Measurements from ENCODE around the gene SPRED3.

Gene SPRED3

DNA sequence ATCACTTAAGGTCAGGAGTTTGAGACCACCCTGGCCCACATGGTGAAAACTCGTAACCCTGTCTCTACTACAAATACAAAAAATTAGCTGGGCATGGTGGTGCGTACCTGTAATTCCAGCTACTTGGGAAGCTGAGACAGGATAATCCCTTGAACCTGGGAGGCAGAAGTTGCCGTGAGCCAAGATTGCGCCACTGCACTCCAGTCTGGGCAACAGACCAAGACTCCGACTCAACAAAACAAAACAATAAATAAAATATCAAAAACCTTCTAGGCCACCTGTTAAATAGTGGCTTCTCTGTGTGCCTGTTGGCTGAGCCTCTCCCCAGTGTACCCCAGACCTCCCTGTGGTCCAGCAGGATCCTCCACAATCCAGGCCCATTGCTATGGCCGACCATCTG is 17.4 kb upstream of the SPRED3 start:
- in situ Hi-C loops (cut with HindIII; ENCODE audit: low sequenced_read_pairs) = no loop called here

DNA sequence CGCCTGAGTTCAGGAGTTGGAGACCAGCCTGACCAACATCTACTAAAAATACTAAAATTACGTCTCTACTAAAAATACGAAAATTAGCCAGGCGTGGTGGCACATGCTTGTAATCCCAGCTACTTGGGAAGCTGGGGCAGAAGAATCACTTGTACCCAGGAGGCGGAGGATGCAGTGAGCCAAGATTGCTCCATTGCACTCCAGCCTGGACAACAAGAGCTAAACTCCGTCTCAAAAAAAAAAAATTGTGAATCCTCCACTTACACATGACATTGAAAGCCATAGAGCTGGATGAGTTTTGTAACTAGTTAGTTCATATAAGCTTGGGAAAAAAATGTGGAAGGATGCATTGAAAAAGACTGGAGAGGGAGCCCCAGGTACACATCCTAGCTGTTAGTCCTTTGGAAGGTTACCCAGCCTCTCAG is 14.6 kb upstream of the SPRED3 start:
- in situ Hi-C loops (cut with HindIII; ENCODE audit: low sequenced_read_pairs) = no loop called here

DNA sequence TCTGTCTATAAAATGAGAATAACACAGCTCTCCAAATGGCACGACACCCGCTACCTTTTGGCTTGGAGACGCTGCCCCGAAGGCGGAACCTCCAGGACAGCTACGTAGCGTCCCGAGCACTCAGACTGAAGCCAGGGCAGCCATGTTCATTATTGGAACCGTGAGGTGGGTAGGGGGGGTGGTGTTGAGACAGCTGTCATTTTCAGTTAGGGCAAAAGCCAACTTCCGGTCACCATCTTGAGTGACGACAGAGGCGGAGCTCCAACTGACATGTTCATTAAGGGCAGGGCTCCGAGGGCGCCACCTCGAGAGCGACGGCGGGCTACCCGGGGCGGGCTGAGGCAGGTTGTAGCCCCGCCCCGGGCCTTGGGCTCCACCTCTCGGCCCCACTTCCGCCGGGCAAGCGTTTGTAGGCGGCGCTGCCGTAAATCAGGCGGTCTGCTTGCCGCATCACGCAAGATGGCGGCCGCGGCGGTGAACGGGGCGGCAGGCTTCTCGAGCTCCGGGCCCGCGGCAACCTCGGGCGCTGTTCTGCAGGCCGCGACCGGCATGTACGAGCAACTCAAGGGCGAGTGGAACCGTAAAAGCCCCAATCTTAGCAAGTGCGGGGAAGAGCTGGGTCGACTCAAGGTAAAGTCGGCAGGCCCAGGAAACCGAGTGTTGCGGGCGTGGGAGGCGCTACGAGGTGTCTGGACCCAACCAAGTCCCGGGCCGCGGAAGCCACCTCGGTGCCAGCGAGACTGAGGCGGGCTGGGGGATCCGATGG is 14.0 kb upstream of the SPRED3 start, which contains the start of gene PSMD8:
Gene PSMD8 (plus strand): TSS at position 240 of the 766 bp plus-strand sequence. CDS start 31 bp downstream, at position 271.
- in situ Hi-C loops (cut with HindIII; ENCODE audit: low sequenced_read_pairs) = no loop called here

DNA sequence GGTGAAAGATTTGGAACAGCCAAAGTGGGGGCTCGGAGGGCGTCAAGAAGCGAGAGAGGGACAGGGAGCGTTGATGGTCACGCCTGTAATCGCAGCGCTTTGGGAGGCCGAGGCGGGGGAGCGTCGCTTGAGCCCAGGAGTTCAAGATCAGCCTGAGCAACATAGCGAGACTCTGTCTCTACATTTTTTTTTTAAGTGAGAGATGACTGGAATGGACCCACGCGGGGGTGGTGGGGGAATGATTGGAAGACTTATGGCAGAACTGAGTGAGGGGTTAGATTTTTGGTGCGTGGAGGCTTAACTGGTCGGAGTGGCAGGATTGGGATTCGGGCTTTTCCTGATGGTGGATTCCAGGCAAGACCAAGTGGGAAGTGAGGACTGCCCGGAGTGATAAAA is 13.4 kb upstream of the SPRED3 start:
- in situ Hi-C loops (cut with HindIII; ENCODE audit: low sequenced_read_pairs) = no loop called here

DNA sequence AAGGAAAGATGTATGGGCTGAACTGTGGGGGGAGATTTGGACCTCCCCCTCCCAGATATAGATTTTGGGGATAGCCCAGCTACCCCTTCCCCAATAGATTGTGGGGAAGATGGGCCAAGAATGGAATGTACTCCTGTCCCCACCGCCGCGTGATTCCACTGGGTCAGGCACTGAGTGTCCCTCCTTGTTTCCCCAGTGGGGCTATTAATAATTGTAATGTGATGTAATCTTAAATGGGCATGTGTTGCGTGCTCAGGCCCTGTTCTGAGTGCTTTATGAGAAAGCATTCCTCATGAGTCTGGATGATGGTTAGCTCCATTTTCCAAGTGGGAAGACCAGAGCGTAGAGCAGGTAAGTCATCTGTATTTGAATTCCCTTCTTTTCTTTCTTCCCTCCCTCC is 12.7 kb upstream of the SPRED3 start:
- in situ Hi-C loops (cut with HindIII; ENCODE audit: low sequenced_read_pairs) = no loop called here

DNA sequence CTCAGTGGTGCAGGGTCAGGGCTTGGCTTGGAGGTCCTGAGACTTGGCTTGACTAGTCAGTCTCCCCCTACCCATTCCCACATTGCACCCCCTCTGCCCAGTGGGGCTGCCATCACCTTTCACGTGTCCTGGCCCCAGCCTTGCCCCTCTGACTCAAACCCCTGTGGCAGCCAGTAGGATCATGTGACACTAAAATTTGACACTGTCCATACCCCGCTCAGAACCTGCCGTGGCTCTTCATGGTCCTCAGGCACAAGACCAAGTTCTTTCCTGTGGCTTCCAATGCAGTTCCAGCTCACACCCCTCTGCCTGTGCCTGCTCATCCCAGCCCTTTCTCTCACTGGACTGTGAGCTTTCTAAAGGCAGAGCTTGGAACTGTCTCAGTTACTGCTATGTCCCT is 11.9 kb upstream of the SPRED3 start:
- in situ Hi-C loops (cut with HindIII; ENCODE audit: low sequenced_read_pairs) = no loop called here

DNA sequence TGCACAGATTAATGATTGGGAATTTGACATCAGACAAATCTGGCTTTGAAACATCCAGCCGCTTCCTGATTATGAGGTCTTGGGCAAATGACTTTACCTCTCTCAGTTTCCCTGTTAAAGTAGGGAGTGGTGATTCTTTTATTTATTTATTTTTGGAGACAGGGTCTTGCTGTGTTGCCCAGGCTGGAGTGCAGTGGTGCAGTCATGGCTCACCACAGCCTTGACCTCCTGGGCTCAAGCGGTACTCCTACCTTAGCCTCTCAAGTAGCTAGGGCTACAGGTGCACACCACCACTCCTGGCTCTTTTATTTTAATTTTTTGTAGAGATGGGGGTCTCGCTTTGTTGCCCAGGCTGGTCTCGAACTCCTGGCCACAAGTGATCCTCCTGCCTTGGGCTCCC is 11.4 kb upstream of the SPRED3 start:
- in situ Hi-C loops (cut with HindIII; ENCODE audit: low sequenced_read_pairs) = no loop called here

DNA sequence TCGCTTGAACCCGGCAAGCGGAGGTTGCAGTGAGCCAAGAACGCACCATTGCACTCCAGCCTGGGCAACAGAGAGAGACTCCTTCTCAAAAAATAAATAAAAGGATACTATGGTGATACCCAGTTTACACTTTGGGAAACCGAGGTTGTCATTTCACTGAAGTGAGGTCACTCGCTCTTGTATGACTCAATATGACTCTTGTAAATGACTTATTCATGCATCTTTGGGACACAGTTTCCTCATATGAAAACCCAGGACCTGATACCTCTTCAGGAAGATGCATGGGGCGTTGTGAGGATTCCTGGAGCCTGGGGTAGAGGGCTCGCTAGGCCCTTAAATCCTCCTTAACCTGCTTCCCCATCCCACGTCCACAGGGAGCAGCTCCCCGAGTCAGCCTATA is 9.6 kb upstream of the SPRED3 start:
- in situ Hi-C loops (cut with HindIII; ENCODE audit: low sequenced_read_pairs) = no loop called here

DNA sequence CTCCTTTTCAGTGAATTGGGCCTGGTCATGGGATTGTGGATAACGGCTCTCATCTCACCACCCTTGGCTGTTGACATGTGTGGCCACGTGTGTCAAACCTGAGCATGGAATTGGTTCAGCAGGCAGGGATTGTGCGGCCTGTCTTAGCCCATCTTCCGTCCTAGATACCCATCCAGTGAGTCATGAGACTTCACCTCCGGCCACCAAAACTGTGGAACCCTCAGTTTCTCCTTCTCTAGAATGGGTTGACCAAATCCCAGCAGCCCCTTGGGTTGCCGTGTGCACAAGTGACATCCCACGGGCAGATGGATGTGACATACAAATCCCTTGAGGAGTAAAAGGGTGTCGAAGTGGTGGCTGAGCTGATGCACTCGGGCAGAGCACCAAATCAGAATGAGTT is 7.4 kb upstream of the SPRED3 start:
- in situ Hi-C loops (cut with HindIII; ENCODE audit: low sequenced_read_pairs) = no loop called here

DNA sequence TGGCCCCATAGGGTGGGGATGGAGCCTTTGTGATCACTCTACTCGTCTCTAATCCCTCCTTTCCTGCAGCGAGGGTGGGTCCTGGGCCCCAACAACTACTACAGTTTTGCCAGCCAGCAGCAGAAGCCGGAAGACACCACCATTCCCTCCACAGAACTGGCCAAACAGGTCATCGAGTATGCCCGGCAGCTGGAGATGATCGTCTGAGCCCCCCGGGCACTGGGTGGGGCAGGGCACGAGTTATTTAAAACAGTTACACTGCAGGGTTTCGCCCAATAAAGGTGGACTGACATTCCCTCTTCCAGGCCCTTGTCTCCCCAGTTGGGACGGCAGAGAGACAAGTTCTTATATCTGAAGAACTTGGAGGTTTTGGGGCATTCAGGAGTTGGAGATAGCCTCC is 5.3 kb upstream of the SPRED3 start:
- in situ Hi-C loops (cut with HindIII; ENCODE audit: low sequenced_read_pairs) = no loop called here

DNA sequence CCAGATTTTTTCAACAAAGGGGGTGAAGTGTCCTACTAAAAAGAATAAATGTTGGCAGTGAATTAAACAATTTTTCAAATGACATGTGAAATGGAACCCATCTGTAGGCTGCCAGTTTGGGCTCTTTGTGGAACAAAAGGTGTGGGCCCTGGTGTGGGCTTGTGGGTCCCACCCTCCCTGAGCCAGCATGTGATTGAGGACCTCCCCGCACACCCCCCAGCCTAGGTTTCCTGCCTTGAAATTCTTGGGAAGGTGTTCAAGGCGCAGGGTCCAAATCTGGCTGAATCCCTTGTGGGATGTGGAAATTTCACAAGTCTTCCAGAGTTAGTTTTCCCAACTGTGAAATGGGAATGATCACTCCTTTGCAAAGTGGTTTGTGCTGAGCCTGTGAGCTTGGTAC is 4.8 kb upstream of the SPRED3 start:
- in situ Hi-C loops (cut with HindIII; ENCODE audit: low sequenced_read_pairs) = no loop called here

DNA sequence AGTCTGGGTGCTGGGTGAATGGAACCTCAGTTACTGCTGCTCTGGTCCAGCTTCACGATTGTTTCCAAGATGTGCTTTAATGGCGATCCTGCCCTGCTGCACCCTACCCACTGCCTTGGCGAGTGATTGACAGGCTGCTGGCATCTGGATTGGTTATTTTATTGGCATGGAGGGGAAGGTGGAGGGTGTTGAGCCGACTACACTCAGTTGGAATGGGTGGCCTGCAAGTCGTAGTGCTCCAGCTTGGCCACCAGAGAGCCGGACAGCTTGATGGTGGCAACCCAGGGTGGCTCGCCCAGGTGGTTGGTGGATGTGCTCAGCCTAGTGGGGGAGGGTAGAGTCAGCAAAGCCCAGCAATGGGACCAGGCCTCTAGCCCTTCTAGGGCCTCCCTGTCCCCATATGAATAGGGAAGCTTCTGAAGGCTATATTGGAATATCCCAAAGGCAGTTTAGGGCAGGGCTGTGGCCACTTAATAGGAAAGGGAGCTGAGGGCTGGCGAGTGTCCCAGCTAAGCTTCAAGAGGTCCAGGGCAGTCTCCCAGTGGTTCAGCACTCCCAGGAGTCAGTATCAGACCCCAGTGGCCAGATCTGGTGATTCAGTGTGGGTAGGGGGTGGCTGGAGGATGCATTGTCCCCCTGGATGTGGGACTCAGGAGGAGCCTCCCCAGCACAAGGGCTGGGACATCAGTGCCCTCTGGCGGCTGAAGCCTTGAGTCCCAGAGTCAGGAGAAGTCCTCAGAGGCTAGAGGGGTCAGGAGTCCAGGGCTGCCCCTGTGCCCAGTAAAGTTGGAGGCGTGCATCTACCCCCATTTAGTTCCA is 4.1 kb upstream of the SPRED3 start:
- in situ Hi-C loops (cut with HindIII; ENCODE audit: low sequenced_read_pairs) = no loop called here

DNA sequence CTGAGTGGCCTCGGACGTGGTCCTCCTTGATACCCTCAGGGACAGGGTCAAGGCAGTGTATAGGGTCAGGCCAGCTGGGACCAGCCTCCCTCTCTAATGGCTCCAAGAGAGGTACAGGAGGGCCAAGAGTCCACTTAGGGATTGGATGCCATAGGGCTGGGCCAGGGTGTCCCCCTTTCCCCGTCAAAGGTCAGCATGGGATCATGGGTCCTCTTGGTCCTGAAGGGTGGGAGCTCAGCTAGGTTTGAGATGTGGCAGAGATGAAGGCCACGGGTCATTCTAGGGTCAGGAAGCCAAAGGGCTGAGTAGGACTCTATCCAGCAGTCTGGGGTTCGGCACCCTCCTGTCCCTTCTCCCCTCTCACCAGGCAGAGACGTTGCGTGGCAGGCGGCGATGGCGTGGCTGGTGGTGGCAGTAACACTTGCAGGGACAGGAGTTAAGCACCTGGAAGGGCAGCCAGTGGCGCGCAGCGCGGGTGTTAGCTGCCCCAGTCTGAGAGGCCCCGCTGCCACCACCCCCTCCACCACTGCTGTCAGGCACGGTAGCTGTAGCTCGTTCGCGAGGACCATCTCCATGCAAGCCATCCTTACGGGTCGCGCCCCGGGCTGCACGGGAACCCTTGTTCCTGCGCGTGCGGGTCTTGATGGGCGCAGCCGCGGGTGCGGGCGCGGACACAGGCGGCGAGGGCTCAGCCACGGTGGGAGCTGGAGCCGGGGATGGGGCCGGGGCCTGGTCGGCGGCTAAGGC is 3.3 kb upstream of the SPRED3 start:
- in situ Hi-C loops (cut with HindIII; ENCODE audit: low sequenced_read_pairs) = no loop called here

DNA sequence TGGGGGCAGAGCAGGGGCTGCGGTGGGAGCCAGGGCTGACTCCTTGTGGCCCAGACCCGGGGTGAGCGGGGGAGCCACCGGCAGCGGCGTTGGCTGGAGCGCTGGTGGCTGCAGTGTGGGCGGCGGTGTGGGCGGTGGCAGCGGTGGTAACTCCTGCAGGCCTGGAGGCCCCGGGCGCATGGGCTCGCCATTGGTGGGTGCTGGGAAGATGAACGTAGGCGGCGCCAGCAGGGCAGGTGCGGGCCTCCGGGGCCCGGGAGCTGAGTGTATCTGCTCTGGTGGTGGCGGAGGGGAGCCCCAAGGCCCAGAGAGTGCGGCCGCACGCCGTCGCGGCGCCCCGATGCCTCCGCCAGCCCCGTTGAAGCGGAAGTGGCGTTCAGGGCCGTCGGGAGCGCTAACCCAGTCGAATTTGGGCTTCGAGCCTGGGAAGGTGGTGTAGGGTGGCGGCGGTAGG is 2.7 kb upstream of the SPRED3 start:
- in situ Hi-C loops (cut with HindIII; ENCODE audit: low sequenced_read_pairs) = no loop called here

DNA sequence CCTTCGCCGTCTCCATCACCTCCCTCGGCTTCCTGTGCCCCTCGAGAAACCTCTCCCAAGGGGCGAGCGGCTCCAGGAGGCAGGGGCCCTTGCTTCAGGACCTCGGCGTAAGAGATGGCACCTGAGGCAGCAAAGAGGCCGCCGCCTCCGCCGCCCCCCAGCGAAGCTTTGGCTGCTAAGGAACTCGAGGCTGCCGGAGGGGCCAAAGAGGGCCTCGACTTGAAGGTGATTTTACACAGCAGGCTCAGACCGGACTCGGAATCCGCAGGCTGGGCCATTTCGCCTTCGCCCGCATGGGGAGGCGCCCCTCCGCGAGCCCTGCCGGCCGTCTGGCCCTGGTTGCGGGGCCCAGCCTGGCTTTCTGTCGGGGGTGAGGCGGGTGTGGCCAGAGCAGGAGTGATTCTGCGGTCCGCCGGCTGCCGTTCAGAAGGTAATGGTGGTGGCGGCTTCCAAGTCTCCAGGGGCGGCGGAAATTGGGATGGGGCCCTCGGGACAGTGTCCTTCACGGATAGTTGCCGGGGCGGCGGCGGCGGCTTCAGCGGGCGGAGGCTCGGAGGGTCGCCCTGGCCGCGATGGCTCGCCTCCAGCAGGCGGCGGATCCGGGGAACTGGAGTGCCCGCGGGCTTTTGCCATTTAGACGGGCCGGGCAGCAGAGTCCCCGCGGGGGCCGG is 2.1 kb upstream of the SPRED3 start:
- in situ Hi-C loops (cut with HindIII; ENCODE audit: low sequenced_read_pairs) = no loop called here

DNA sequence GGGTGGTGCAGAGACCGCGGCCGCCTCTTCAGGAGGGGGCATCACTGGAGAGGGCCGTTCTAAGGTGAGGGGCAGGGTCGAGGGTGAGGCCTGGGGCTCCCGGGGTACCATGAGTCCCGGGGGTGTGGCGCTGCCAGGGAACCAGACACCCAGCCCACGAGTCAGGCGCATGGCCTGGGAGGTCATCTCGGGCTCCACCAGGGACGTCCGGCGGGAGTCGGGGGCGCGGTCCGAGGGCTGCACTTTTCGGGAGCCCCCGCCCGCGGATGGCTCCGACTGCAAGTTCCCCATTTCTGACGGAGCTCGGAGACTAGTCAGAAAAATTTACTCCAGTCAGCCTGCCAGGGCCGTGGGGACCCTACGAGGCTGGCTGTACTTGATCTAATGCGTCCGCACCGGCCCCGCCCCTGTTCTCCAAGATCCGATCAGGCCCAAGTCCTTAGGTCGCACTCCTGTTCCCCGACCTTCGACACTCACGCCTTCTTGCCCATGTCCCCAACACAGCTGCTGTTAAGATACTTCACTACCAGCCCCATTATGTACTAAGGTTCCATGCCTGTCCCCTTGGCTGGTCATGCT is 1.4 kb upstream of the SPRED3 start:
- in situ Hi-C loops (cut with HindIII; ENCODE audit: low sequenced_read_pairs) = no loop called here

DNA sequence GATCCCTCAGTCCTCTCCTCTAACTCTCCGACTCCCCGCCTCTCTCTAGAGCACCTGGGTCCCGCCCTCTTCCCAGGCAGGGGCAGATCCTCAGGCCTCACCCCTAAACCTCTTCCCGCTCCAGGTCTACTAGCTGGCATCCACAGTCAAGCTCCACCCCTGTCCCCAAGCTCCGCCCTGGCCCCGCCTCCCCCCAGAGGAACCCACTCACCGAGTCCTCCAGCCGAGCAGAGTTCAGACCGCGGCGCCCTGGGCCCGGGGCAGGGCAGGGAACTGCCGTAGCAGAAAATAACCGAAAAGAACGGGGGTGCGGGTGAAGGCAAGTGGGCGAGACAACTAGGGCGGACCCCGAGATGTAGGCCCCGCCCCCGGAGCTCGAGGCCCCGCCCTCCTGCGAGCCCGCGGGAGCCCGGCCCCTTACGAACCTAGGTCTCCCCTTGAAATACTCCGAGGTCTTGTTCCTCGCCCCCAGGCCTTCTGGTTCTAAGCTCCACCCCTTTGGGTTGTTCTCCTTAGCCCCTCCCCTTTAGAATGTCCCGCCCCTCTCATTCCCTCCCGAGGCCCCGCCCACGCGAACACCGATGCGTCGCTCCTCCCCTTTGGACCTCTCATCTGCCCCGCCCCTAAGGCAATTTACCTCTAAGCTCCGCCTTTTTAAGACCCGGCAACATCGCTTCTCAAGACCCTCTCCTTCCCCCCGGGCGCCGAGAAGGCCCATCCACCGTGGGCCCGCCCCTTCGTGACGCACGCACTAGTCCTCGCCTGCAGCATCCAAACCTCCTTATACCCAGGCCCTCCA is 748 bp upstream of the SPRED3 start, which contains the start of gene GGN:
Gene GGN (minus strand): TSS at position 485 of the 799 bp plus-strand sequence. CDS start 773 bp downstream, outside the sequence.
- in situ Hi-C loops (cut with HindIII; ENCODE audit: low sequenced_read_pairs) = no loop called here

DNA sequence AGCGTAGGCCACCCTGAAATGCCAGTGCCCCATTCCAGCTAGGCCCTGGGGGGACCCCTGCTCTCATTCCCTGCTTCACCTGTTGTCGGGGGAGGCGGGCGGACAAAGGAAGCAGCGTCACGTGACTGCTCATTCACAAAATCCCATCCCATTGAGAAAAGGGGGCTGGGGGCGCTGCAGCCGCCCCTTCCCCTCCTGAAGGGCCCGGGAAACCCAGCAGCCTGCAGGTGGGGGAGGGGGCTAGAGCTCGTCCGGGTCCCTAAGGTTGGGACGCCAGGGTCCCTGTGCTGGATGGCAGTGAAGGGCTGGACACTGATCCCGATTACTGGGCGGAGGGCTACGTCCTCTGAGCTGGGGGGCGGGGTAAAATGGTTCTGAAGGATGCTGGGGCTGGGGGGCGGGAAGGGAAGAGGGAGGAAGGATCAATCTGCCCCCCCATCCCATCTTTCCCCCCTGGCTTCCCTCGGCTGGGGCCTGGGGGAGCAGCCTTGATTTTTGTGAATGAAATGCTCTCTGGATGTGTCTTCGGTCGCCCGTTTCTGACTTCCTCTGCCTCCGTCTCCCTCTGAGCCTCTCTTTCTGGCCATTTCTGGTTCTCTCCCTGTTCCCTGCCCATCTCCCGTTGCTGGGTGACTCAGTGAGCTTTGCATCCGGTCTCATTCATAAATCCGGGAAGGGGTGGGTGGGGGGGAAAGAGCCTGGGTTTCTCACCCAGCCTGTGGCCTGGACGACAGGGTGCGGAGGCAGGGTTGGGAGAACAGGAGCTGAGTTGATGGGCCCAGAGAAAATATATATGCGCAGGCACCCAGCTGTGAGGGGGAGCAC is 816 bp downstream of the SPRED3 start:
- in situ Hi-C loops (cut with HindIII; ENCODE audit: low sequenced_read_pairs) = no loop called here

Measured in DLD1 (cell line).